Esophagus squamous epithelium (tissue), 4 donors: ENCODE data around the gene SYNPR.

Experiments used
- CTCF ChIP-seq, 6 experiments: fragments of 450-650 bp in 4 of 6; fragments of 200-600 bp in 2 of 6; sonication (generic) in 2 of 6; IDR thresholded peaks; one replicate each; pipeline ENCODE4 v1.5.1; 2016 to 2019; ENCODE audit warnings: antibody characterized with exemption in 6 of 6, mild to moderate bottlenecking in 4 of 6, moderate library complexity in 4 of 6
- POLR2A ChIP-seq, 4 donors: fragments of 450-650 bp; IDR thresholded peaks; one replicate each; pipeline ENCODE4 v1.6.1; 2017; ENCODE audit warnings: antibody characterized with exemption in 4 of 4, mild to moderate bottlenecking in 4 of 4, moderate library complexity in 3 of 4

DNA sequence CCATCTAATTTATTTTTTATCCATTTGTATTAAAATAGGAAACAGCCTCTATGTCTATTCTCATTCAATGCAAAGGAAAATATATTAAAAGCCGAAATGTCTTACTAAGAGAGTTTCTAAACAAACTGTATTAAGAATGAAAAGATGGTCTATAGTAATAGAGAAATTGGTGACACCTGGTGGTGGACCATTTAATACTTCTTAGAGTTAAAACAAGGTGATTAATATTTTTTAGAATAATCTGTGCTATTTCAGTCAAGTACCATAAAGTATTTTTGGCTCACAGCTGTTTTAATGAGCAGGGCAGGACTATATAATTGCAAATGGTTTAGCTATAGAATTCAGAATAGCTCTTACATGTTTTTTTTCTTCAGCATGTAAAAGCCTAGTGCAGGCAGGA lies 55.7 kb downstream of the SYNPR start:
- TF ChIP-seq CTCF (IDR thresholded peaks at IDR 0.05) (peak in 1 of 6 experiments; percentile 32), POLR2A (IDR thresholded peaks at IDR 0.05) (no peak)
